HL-60 (cell line): Measurements from ENCODE around the gene NLRC4.

Experiments used
- DNase-seq, 2 experiments: peaks; one replicate each; pipeline ENCODE4 v3.0.0-alpha.2; 2010 to 2020; ENCODE audit warnings: low read depth in 1 of 2, low spot score in 1 of 2
- H3K27ac ChIP-seq: fragments of 250-450 bp; sonication (Bioruptor Pico); replicated peaks from 2 replicates; pipeline ENCODE4 v1.5.1; 2020; ENCODE audit warnings: mild to moderate bottlenecking, moderate library complexity
- H3K27me3 ChIP-seq: fragments of 250-450 bp; sonication (Bioruptor Pico); 2 replicates; pipeline ENCODE4 v1.5.1; 2021; ENCODE audit warnings: mild to moderate bottlenecking, moderate library complexity; ENCODE audit not compliant: insufficient read depth, poor library complexity, severe bottlenecking
- H3K4me3 ChIP-seq: replicated peaks from 2 replicates; pipeline ENCODE4 v1.5.1; 2011; ENCODE audit warnings: mild to moderate bottlenecking, control low read depth, low read length; ENCODE audit not compliant: insufficient read depth
- GABPA ChIP-seq: IDR thresholded peaks from 2 replicates; pipeline ENCODE4 v1.6.1; 2012; ENCODE audit warnings: low read depth
- POLR2AphosphoS5 ChIP-seq: IDR thresholded peaks from 2 replicates; pipeline ENCODE4 v1.6.1; 2012; ENCODE audit warnings: low read depth
- SPI1 ChIP-seq: IDR thresholded peaks from 2 replicates; pipeline ENCODE4 v1.6.1; 2012; ENCODE audit warnings: low read depth, mild to moderate bottlenecking, borderline replicate concordance
- TF ChIP-seq, protein P1 (sequence below): IDR thresholded peaks from one replicate; pipeline ENCODE4 v1.5.1; 2011; ENCODE audit warnings: low read length, control low read depth, inconsistent platforms; ENCODE audit not compliant: insufficient read depth
- TF ChIP-seq, protein P2 (sequence below): IDR thresholded peaks from 2 replicates; pipeline ENCODE4 v1.6.1; 2012; ENCODE audit warnings: low read depth; ENCODE audit not compliant: insufficient replicate concordance

Gene NLRC4

DNA sequence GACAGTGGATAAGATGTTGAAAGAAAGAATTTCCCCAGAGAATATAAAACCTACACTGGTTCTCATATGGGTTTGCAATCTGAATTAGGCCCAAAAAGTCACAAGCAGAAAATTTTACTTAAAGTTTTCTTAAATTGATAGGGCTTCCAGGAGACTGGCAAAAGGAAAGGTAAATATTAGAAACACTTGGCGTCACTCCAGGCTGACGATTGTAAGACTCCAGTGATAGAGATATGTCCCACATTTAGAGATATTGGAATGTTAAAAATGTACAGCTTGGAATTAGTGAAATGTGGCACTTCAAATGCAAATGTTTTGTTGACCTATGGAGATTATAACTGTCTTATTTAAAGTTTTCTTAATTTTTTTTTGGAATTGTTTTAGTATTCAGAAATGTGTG, 27.1 kb upstream of the NLRC4 start:
- H3K4me3 ChIP-seq: no peak overlapping the region
- H3K27ac ChIP-seq: no peak overlapping the region
- no peaks in the 10 kb centered on the region for H3K27me3 ChIP-seq
- DNase-seq: no peak
- TF ChIP-seq, protein P1, sequence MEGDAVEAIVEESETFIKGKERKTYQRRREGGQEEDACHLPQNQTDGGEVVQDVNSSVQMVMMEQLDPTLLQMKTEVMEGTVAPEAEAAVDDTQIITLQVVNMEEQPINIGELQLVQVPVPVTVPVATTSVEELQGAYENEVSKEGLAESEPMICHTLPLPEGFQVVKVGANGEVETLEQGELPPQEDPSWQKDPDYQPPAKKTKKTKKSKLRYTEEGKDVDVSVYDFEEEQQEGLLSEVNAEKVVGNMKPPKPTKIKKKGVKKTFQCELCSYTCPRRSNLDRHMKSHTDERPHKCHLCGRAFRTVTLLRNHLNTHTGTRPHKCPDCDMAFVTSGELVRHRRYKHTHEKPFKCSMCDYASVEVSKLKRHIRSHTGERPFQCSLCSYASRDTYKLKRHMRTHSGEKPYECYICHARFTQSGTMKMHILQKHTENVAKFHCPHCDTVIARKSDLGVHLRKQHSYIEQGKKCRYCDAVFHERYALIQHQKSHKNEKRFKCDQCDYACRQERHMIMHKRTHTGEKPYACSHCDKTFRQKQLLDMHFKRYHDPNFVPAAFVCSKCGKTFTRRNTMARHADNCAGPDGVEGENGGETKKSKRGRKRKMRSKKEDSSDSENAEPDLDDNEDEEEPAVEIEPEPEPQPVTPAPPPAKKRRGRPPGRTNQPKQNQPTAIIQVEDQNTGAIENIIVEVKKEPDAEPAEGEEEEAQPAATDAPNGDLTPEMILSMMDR: no peak
- TF ChIP-seq SPI1: no peak
- no peak for TF ChIP-seq GABPA
- no peak for TF ChIP-seq POLR2AphosphoS5
- TF ChIP-seq, protein P2, sequence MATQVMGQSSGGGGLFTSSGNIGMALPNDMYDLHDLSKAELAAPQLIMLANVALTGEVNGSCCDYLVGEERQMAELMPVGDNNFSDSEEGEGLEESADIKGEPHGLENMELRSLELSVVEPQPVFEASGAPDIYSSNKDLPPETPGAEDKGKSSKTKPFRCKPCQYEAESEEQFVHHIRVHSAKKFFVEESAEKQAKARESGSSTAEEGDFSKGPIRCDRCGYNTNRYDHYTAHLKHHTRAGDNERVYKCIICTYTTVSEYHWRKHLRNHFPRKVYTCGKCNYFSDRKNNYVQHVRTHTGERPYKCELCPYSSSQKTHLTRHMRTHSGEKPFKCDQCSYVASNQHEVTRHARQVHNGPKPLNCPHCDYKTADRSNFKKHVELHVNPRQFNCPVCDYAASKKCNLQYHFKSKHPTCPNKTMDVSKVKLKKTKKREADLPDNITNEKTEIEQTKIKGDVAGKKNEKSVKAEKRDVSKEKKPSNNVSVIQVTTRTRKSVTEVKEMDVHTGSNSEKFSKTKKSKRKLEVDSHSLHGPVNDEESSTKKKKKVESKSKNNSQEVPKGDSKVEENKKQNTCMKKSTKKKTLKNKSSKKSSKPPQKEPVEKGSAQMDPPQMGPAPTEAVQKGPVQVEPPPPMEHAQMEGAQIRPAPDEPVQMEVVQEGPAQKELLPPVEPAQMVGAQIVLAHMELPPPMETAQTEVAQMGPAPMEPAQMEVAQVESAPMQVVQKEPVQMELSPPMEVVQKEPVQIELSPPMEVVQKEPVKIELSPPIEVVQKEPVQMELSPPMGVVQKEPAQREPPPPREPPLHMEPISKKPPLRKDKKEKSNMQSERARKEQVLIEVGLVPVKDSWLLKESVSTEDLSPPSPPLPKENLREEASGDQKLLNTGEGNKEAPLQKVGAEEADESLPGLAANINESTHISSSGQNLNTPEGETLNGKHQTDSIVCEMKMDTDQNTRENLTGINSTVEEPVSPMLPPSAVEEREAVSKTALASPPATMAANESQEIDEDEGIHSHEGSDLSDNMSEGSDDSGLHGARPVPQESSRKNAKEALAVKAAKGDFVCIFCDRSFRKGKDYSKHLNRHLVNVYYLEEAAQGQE: no peak

DNA sequence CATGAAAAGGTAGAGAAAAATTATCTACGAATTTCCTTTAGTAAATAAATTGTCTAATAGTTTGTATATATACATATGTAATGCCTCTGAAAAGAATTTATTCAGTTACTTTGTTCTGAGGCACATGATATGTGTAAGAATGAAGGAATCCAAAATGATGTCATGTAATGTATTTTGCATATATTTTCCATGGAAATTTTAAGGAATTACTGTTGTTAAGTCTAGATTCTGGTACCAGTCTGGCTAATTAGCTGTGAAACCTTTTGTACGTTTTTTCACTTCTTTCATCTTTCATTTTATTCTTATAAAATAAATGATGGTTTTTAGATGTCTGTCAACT, 25.3 kb upstream of the NLRC4 start:
- Histone ChIP-seq H3K4me3 (no peak overlapping the region), H3K27ac (no peak overlapping the region), H3K27me3 (no peaks in the 10 kb centered on the region)
- TF ChIP-seq POLR2AphosphoS5: no peak
- TF ChIP-seq, protein P2: no peak
- TF ChIP-seq SPI1: no peak
- TF ChIP-seq GABPA: no peak
- TF ChIP-seq, protein P1: no peak
- no peak for DNase-seq

DNA sequence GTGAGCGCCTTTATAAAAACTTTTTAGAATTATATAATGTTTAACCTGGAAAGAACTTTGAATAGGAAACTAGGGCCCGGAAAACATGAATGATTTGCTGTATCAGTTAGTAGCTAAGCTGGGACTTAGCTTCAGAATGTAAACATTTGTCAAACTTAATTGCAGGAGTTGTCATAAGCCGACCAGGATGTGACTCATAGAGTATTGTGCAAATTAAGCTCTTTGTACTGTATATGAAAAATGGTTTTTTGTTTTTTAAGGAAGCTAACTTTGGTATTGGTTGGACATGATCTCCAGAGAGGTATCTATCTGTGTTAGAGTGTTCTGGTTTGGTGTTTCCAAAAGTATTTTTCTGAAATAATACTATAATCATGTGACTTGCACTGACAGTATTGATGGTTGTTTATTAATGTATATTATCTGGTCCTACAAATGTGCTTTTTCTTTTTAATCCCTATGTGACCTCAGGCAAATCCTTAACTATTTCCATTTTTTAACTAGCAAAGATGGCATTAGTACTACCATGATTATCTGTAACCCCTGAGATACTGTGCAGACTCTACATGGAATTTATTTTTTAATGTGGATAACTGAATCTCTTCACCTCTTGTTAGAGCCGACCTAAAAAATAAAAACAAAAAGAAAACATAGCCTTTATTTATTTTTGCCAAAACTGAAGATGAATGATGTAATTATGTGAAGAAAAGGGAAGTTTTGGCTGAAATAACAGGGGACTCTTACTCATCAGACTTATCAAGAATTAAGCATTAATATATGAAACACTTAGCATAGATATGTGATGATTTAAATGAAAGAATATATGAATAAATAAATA, 24.7 kb upstream of the NLRC4 start:
- peak; percentile 26 to 57 for DNase-seq

More for the DNA sequence above, 24.7 kb upstream of the NLRC4 start:
- TF ChIP-seq, protein P2: no peak
- TF ChIP-seq GABPA: no peak
- TF ChIP-seq, protein P1: no peak
- no peak for TF ChIP-seq POLR2AphosphoS5
- TF ChIP-seq SPI1: no peak
- Histone ChIP-seq H3K27ac (peak overlapping the region; percentile 38), H3K4me3 (no peak overlapping the region), H3K27me3 (no peaks in the 10 kb centered on the region)
